ENCODE results near the gene MIA.
"Not testable (repeated sequence)": the region's sequence is repeated elsewhere in the genome, so short reads cannot be mapped to it uniquely, and the experiment has no call there.

Gene MIA

GRCh38 chr19:40781140-40781539, 5.8 kb downstream of the MIA start:
- no peak for DNase-seq

GRCh38 chr19:40783711-40784110, 8.4 kb downstream of the MIA start:
- no peak for DNase-seq

- not testable (repeated sequence) for DNase-seq
These were observed 8.8 kb downstream of the MIA start for GRCh38 chr19:40784146-40784545.

GRCh38 chr19:40785526-40785925, 10.2 kb downstream of the MIA start:
- no peak for DNase-seq

GRCh38 chr19:40786060-40787037, 11.0 kb downstream of the MIA start:
- no peak for DNase-seq

- no peak for DNase-seq
These were observed 16.0 kb downstream of the MIA start for GRCh38 chr19:40791349-40791748.

GRCh38 chr19:40791996-40792395, 16.7 kb downstream of the MIA start:
- DNase-seq, result no peak

GRCh38 chr19:40797166-40797962, 22.0 kb downstream of the MIA start:
- no peak for DNase-seq

- DNase-seq, result no peak
These were observed 22.8 kb downstream of the MIA start for GRCh38 chr19:40797963-40798682.

GRCh38 chr19:40798683-40799557, 23.6 kb downstream of the MIA start, which contains the start of gene EGLN2:
Gene EGLN2, plus strand, starts transcription at chr19:40799191. Its CDS starts 1,382 bp downstream, at chr19:40800573.
- peak; percentile 93 for DNase-seq

- DNase-seq, result no peak
These were observed 24.4 kb downstream of the MIA start for GRCh38 chr19:40799558-40800338.

- DNase-seq, result no peak
These were observed 25.1 kb downstream of the MIA start for GRCh38 chr19:40800339-40800996.

GRCh38 chr19:40800997-40801377, 25.7 kb downstream of the MIA start:
- DNase-seq, result no peak

- DNase-seq, result no peak
These were observed 26.3 kb downstream of the MIA start for GRCh38 chr19:40801426-40802299.

GRCh38 chr19:40802300-40803169, 27.2 kb downstream of the MIA start:
- no peak for DNase-seq

GRCh38 chr19:40803170-40803856, 28.0 kb downstream of the MIA start:
- DNase-seq, result no peak

- DNase-seq, result no peak
These were observed 28.8 kb downstream of the MIA start for GRCh38 chr19:40803857-40804782.
